Mesothelial cell of epicardium (in vitro differentiated cells): ENCODE results near the gene SAMD10. TPM values are rescaled to one million over a fixed set of nuclear protein-coding genes. Genes with fewer than 3 reads are reported as not detected.

Experiments used
- DNase-seq, 2 experiments: peaks; one replicate each; pipeline ENCODE4 v3.0.0; 2021; ENCODE audit warnings: low spot score in 2 of 2; ENCODE audit not compliant: unreplicated experiment in 2 of 2
- H3K27ac Mint-ChIP-seq: 2 replicates; pipeline ENCODE4 v1.8.0; 2021; ENCODE audit warnings: mixed read lengths
- H3K27me3 Mint-ChIP-seq: 2 replicates; pipeline ENCODE4 v1.8.0; 2021; ENCODE audit warnings: low read depth, mixed read lengths
- H3K36me3 Mint-ChIP-seq: 2 replicates; pipeline ENCODE4 v1.8.0; 2021; ENCODE audit warnings: mixed read lengths
- H3K4me1 Mint-ChIP-seq: 2 replicates; pipeline ENCODE4 v1.8.0; 2021; ENCODE audit warnings: mixed read lengths
- H3K4me3 Mint-ChIP-seq: 2 replicates; pipeline ENCODE4 v1.8.0; 2021; ENCODE audit warnings: mild to moderate bottlenecking, moderate library complexity, mixed read lengths
- H3K9me3 Mint-ChIP-seq: 2 replicates; pipeline ENCODE4 v1.8.0; 2021; ENCODE audit warnings: mixed read lengths
- total RNA-seq: library from RNA; stranded (reverse); gene quantifications from 3 replicates; pipeline ENCODE4 v1.2.1, GENCODE V29; 2021
- TF ChIP-seq, protein P1 (sequence below): fragments of 200-600 bp; sonication (generic); IDR thresholded peaks from one replicate; pipeline ENCODE4 v1.5.0; 2021; ENCODE audit warnings: antibody characterized with exemption; ENCODE audit not compliant: unreplicated experiment

Gene SAMD10
- total RNA-seq, 1 donor from 2014 or later, result 11.7 TPM

DNA sequence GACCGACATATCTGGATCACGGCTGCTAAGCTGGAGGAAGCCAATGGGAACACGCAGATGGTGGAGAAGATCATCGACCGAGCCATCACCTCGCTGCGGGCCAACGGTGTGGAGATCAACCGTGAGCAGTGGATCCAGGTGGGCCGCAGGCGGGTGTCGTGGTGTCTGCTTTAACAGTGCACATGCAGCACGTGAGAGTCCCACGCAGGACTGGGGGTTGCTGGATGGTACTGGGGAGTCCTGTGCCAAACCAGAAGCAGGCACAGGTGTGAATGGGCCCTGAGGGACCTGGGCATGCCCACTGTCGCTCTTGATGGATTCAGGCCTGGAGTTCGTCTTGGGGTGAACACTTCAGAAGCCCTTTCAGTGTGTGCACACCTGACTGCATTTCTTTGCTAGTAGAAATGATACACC lies 31.9 kb upstream of the SAMD10 start:
- no peaks in the 10 kb centered on the region for H3K4me1 Mint-ChIP-seq
- no peak overlapping the region for H3K4me3 Mint-ChIP-seq
- no peak for DNase-seq
- TF ChIP-seq, protein P1, sequence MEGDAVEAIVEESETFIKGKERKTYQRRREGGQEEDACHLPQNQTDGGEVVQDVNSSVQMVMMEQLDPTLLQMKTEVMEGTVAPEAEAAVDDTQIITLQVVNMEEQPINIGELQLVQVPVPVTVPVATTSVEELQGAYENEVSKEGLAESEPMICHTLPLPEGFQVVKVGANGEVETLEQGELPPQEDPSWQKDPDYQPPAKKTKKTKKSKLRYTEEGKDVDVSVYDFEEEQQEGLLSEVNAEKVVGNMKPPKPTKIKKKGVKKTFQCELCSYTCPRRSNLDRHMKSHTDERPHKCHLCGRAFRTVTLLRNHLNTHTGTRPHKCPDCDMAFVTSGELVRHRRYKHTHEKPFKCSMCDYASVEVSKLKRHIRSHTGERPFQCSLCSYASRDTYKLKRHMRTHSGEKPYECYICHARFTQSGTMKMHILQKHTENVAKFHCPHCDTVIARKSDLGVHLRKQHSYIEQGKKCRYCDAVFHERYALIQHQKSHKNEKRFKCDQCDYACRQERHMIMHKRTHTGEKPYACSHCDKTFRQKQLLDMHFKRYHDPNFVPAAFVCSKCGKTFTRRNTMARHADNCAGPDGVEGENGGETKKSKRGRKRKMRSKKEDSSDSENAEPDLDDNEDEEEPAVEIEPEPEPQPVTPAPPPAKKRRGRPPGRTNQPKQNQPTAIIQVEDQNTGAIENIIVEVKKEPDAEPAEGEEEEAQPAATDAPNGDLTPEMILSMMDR, result no peak
- H3K36me3 Mint-ChIP-seq, result peaks cover 52% of the 10 kb centered on the region
- no peak overlapping the region for H3K27ac Mint-ChIP-seq
- H3K9me3 Mint-ChIP-seq, result peaks cover 12% of the 10 kb centered on the region
- no peaks in the 10 kb centered on the region for H3K27me3 Mint-ChIP-seq

GRCh38 chr20:64010711-64011237 lies 31.3 kb upstream of the SAMD10 start:
- H3K9me3 Mint-ChIP-seq, result peaks cover 12% of the 10 kb centered on the region
- no peaks in the 10 kb centered on the region for H3K27me3 Mint-ChIP-seq
- H3K4me3 Mint-ChIP-seq, result no peak overlapping the region
- H3K4me1 Mint-ChIP-seq, result no peaks in the 10 kb centered on the region
- TF ChIP-seq, protein P1, result no peak
- no peak overlapping the region for H3K27ac Mint-ChIP-seq
- H3K36me3 Mint-ChIP-seq, result peaks cover 52% of the 10 kb centered on the region
- DNase-seq, result no peak

- no peak for DNase-seq
- H3K27me3 Mint-ChIP-seq, result no peaks in the 10 kb centered on the region
- no peak overlapping the region for H3K4me3 Mint-ChIP-seq
- H3K9me3 Mint-ChIP-seq, result peaks cover 12% of the 10 kb centered on the region
- TF ChIP-seq, protein P1, result no peak
- no peak overlapping the region for H3K27ac Mint-ChIP-seq
- H3K36me3 Mint-ChIP-seq, result peaks cover 55% of the 10 kb centered on the region
- no peaks in the 10 kb centered on the region for H3K4me1 Mint-ChIP-seq
Measured at GRCh38 chr20:64009811-64010387, 30.5 kb upstream of the SAMD10 start.

DNA sequence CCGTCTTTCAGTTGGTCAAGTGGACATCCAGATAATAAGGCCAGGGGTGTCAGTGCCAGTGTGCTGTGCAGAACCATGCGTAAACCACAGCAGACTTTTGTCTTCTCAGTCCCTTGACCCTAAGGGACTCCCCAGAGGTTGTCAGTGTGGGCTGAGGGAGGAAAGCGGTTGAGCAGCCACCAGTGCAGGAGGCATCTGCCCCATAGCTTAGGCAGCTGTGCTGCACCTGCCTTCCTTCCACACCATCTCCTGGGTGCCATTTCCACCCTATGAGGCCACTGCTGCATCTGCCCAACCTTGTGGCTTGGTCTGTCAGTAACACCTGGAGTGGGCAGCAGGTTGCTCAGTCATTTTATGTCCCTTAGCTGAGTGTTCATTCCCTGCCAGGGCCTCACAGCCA lies 27.5 kb upstream of the SAMD10 start:
- no peak overlapping the region for H3K27ac Mint-ChIP-seq
- H3K27me3 Mint-ChIP-seq, result no peaks in the 10 kb centered on the region
- DNase-seq, result no peak
- H3K4me3 Mint-ChIP-seq, result no peak overlapping the region
- TF ChIP-seq, protein P1, result no peak
- H3K9me3 Mint-ChIP-seq, result peaks cover 12% of the 10 kb centered on the region
- peaks cover 10% of the 10 kb centered on the region for H3K4me1 Mint-ChIP-seq
- peaks cover 48% of the 10 kb centered on the region for H3K36me3 Mint-ChIP-seq

GRCh38 chr20:64006490-64006889 lies 27.0 kb upstream of the SAMD10 start:
- no peak for DNase-seq
- Mint-ChIP-seq H3K36me3 (peaks cover 50% of the 10 kb centered on the region), H3K27me3 (no peaks in the 10 kb centered on the region), H3K4me1 (peaks cover 10% of the 10 kb centered on the region), H3K4me3 (no peak overlapping the region), H3K27ac (no peak overlapping the region), H3K9me3 (peaks cover 12% of the 10 kb centered on the region)
- TF ChIP-seq, protein P1, result no peak

DNA sequence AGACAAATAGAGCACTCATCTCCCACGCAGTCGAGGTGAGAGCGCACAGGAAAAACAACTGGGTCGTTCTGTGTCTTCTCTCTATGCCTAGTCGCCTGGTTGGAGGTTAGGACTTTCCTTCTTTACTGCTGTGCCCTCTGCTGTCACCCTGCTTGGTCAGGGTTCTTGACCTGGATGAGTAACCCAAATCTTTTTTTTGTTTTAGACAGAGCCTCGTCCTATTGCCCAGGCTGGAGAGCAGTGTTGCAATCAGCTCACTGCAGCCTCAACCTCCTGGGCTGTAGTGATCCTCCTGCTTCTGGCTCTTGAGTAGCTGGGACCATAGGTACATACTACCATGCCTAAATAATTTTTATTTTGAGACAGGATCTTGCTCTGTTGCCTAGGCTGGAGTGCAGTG lies 26.0 kb upstream of the SAMD10 start:
- DNase-seq, result no peak
- Mint-ChIP-seq H3K4me3 (no peak overlapping the region), H3K4me1 (peaks cover 10% of the 10 kb centered on the region), H3K36me3 (peaks cover 46% of the 10 kb centered on the region), H3K27ac (no peak overlapping the region), H3K27me3 (no peaks in the 10 kb centered on the region), H3K9me3 (peaks cover 12% of the 10 kb centered on the region)
- TF ChIP-seq, protein P1, result no peak
